Fibroblast of pulmonary artery (primary cell): ENCODE results near the gene S1PR2.

Experiments used
- DNase-seq: peaks from one replicate; pipeline ENCODE4 v3.0.0-alpha.2; 2010; ENCODE audit warnings: low read depth
- H3K4me3 ChIP-seq: replicated peaks from 2 replicates; pipeline ENCODE4 v1.5.1; 2011; ENCODE audit warnings: low read depth, mild to moderate bottlenecking, control low read depth, low read length, moderate library complexity
- TF ChIP-seq, protein P1 (sequence below): IDR thresholded peaks from 2 replicates; pipeline ENCODE4 v1.5.1; 2011; ENCODE audit warnings: mild to moderate bottlenecking, control low read depth, low read length, inconsistent platforms; ENCODE audit errors: missing control alignments

The S1PR2 gene

DNA sequence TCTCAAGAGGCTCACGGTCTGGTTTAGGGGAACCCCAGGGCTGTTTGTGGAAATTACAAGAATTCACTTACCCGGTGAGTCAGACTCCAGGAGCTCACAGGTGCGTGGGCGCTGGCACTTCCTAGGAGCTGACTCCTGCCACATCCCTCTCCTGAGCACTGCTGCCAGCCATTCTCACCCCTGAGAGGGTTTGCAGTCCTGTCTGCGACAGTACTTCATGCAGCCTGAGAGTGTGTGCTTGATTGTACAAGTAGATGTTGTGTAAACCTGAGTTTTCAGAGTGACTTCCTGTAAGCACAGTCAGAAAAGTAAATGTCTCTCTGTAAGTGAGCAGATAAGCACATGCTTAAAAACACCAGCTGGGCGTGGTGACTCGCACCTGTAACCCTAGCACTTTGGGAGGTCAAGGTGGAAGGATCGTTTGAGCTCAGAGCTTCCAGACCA lies 29.0 kb upstream of the S1PR2 start:
- DNase-seq, result no peak
- no peak overlapping the region for H3K4me3 ChIP-seq
- TF ChIP-seq, protein P1, sequence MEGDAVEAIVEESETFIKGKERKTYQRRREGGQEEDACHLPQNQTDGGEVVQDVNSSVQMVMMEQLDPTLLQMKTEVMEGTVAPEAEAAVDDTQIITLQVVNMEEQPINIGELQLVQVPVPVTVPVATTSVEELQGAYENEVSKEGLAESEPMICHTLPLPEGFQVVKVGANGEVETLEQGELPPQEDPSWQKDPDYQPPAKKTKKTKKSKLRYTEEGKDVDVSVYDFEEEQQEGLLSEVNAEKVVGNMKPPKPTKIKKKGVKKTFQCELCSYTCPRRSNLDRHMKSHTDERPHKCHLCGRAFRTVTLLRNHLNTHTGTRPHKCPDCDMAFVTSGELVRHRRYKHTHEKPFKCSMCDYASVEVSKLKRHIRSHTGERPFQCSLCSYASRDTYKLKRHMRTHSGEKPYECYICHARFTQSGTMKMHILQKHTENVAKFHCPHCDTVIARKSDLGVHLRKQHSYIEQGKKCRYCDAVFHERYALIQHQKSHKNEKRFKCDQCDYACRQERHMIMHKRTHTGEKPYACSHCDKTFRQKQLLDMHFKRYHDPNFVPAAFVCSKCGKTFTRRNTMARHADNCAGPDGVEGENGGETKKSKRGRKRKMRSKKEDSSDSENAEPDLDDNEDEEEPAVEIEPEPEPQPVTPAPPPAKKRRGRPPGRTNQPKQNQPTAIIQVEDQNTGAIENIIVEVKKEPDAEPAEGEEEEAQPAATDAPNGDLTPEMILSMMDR, result no peak

DNA sequence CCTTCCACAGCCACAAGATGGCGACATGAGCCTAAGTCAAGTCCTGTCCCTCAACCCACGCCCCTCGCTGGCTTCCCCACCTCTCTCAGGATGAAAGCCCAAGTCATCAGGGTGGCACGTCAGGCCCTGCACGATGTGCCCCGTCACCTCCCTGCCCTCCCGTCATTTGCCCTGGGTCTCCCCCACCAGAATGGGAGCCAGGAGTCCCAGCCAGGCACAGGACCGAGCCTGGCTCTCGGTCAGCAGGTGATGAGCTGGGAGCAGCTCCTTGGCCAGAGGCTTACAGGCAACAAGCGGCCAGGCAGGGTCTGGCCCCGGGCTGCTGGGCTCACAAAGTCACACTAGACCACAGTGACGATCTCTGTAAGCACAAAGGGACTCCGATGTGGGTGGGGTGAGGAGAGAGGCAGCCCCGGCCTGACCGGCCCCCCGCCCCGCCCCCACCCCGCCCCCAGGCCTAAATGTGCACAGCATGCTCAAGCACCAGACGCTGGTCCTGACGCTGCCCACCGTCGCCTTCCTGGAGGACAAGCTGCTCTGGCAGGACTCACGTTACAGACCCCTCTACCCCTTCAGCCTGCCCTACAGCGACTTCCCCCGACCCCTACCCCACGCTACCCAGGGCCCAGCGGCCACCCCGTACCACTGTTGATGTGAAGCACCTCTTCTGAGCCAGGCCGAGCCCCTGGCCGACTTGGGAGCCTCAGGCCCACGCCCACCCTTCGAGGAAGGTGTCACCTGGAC lies 28.2 kb upstream of the S1PR2 start:
- H3K4me3 ChIP-seq, result no peak overlapping the region
- DNase-seq, result peak; percentile 90
- TF ChIP-seq, protein P1, result peak; percentile 73

DNA sequence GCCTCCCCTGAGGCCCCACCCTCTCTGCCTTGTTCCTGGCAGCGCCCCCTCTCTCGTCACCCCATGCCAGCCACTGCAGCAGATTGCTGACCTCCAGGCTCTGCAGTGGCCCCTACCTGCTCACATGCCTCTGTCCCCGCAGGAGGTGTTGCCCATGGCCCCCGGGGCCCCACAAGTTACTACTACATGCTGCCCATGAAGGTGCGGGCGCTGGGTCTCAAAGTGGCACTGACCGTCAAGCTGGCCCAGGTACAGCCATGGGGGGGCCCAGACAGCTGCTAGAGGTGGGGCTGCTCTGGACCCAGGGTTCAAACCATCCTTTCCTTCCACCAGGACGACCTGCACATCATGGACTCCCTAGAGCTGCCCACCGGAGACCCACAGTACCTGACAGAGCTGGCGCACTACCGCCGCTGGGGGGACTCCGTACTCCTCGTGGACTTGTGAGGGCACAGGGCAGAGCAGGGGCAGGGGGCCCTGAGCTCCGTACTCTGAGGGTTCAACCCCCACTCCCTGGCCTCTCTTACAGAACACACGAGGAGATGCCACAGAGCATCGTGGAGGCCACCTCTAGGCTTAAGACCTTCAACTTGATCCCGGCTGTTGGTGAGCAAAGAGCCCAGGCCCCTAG lies 27.1 kb upstream of the S1PR2 start:
- DNase-seq, result no peak
- H3K4me3 ChIP-seq, result no peak overlapping the region
- TF ChIP-seq, protein P1, result no peak

DNA sequence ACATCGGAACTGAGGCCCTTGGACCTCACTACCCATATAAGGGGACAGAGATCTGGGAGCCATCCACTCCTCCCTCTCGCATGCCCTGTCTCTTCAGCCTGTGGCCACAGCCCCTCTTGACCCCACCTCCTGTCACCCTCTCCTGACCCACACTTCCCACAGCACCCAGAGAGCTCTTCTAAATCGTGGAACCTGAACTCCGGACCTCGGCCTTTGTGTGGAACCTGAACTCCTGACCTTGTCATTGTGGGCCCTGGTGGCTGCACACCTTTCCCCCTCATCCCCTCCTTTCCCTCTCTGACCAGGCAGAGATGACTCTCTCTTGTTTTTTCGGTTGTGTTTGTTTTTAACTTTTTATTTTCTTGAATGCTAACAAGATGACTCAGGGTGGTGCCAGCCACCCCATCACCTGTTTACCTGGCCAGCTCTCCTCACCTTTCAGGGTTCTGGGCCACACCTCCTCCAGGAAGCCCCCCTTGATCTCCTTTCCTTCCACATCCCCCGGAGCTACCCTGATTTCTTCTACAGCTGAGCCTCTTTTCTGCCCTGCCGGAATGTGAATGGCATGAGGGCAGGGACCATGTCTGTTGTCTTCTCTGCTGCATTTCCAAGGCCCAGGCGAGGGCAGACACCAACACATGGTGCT lies 26.0 kb upstream of the S1PR2 start:
- H3K4me3 ChIP-seq, result no peak overlapping the region
- TF ChIP-seq, protein P1, result no peak
- no peak for DNase-seq

DNA sequence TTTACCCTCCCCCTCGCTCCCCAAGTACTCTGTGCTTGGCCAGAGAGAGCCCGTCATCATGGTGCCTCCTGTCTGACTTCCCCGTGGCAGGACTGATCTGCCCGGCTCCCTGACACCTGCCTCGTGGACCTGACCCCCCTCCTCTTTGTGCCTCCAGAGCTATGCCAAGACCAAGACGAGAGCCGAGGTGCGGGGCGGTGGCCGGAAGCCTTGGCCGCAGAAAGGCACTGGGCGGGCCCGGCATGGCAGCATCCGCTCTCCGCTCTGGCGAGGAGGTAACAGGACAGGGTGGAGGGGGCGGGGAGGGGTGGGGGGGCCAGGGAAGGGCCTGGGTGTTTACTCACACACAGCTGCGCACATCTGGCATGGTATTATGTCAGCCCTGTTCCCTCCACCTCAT lies 25.4 kb upstream of the S1PR2 start:
- DNase-seq, result no peak
- TF ChIP-seq, protein P1, result no peak
- H3K4me3 ChIP-seq, result no peak overlapping the region

DNA sequence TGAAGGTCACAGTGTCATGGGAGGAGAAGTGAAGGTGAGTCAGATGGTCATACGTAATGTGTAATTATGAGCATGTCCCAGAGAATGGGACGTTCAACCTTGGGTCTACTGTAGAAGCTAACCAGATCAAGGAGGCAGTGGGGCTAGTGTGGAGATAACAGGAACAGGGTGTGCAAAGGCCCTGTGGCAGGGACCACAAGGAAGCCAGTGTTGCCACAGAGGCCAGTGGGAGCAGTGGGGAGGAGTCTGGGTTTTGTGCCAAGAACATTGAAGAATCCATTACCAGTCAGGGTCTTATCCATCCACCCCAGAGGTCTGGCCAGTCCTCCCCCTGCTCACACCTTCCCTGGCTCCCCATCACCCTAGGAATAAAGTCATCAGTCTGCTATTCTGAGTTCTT lies 24.2 kb upstream of the S1PR2 start:
- TF ChIP-seq, protein P1, result no peak
- no peak for DNase-seq
- H3K4me3 ChIP-seq, result no peak overlapping the region
